Ishikawa (cell line): ENCODE data around the gene POT1.

ENCODE experiments used
- CREB1 ChIP-seq: IDR thresholded peaks from 2 replicates; pipeline ENCODE4 v1.6.1; 2012; ENCODE audit warnings: low read depth
- TF ChIP-seq, protein P1 (sequence below): IDR thresholded peaks from 2 replicates; pipeline ENCODE4 v1.6.1; 2012

DNA sequence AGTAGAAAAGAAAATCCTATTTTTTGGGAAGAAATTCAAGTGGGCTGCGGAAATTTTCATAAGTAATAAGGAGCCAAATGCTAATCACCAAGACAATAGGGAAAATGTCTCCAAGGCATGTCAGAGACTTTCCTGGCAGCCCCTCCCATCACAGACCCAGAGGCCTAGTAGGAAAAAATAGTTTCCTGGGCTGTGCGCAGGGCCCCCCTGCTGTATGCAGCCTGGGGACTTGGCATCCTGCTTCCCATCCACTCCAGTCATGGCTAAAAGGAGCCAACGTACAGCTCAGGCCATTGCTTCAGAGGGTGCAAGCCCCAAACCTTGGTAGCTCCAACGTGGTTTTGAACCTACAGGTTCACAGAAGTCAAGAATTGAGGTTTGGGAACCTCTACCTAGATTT, 12.8 kb upstream of the POT1 start:
- no peak for TF ChIP-seq CREB1
- TF ChIP-seq, protein P1, sequence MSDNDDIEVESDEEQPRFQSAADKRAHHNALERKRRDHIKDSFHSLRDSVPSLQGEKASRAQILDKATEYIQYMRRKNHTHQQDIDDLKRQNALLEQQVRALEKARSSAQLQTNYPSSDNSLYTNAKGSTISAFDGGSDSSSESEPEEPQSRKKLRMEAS, result no peak
